Vagina (tissue), 2 donors: ENCODE data around the gene KCNQ2.

Source experiments
- POLR2A ChIP-seq, 2 donors: fragments of 450-650 bp; IDR thresholded peaks; one replicate each; pipeline ENCODE4 v1.6.1; 2017; ENCODE audit warnings: antibody characterized with exemption in 2 of 2, mild to moderate bottlenecking in 2 of 2, moderate library complexity in 2 of 2
- POLR2AphosphoS5 ChIP-seq, 2 donors: sonication (generic); formaldehyde crosslinking; IDR thresholded peaks; one replicate each; pipeline ENCODE4 v1.9.0; 2017; ENCODE audit warnings: antibody characterized with exemption in 2 of 2, mild to moderate bottlenecking in 2 of 2, low read depth in 1 of 2; ENCODE audit not compliant: insufficient read depth in 1 of 2
- TF ChIP-seq, protein P1 (sequence below), 3 experiments: fragments of 450-650 bp in 2 of 3; fragments of 200-600 bp in 1 of 3; sonication (generic) in 1 of 3; IDR thresholded peaks; one replicate each; pipeline ENCODE4 v1.5.1; 2017 to 2019; ENCODE audit warnings: antibody characterized with exemption in 3 of 3, mild to moderate bottlenecking in 2 of 3, moderate library complexity in 2 of 3

DNA sequence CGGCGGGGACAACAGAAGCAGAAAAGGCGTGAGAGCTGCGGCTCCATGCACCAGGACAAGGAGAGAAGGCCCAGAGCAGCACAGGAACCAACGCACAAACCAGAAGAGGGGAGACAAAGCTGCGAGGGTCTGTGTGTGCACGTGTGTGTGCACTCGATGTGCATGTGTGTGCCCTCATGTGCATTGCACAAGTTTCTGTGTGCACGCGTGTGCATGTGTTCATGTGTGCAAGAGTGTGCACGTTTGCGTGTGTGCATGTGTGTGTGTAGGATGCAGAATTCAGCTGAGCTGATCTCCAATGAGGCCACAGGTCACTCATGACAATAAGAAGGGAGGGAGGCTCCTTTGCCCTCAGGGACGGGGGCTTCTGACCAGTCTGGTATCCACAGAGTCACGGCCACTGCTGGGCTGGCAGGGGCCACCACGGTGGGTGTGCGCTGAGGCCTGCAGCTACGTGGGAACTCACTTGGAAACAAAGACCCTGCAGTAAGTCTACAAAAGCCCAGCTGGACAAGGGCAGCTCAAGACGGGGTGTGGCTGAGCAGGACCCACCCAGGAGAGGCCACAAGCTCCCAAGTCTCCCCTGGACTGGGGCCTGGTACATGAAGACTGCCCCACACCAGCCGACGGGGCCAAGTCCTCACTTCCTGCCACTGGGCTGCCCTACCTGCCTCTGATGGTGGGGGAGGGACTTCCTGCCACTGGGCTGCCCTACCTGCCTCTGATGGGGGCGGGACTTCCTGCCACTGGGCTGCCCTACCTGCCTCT, 63.2 kb downstream of the KCNQ2 start:
- TF ChIP-seq, protein P1, sequence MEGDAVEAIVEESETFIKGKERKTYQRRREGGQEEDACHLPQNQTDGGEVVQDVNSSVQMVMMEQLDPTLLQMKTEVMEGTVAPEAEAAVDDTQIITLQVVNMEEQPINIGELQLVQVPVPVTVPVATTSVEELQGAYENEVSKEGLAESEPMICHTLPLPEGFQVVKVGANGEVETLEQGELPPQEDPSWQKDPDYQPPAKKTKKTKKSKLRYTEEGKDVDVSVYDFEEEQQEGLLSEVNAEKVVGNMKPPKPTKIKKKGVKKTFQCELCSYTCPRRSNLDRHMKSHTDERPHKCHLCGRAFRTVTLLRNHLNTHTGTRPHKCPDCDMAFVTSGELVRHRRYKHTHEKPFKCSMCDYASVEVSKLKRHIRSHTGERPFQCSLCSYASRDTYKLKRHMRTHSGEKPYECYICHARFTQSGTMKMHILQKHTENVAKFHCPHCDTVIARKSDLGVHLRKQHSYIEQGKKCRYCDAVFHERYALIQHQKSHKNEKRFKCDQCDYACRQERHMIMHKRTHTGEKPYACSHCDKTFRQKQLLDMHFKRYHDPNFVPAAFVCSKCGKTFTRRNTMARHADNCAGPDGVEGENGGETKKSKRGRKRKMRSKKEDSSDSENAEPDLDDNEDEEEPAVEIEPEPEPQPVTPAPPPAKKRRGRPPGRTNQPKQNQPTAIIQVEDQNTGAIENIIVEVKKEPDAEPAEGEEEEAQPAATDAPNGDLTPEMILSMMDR (IDR thresholded peaks at IDR 0.05), result no peak
- no peak for TF ChIP-seq POLR2A (IDR thresholded peaks at IDR 0.05)
- no peak for TF ChIP-seq POLR2AphosphoS5 (IDR thresholded peaks at IDR 0.05; ENCODE audit: insufficient read depth in 1 of 2, low read depth in 1 of 2)
